K562 (cell line): ENCODE data around the gene RNF150. TPM values are rescaled to one million over a fixed set of nuclear protein-coding genes. Genes with fewer than 3 reads are reported as not detected.

Experiments
- ATAC-seq: fragments of 200-7000 bp; cut with Tn5 transposase; 3 replicates; pipeline ENCODE4 v1.9.1; 2020; ENCODE audit warnings: moderate library complexity
- BruUV-seq: library from RNA; stranded (reverse); fragments of 400-500 nt; replicated peaks from 2 replicates; lab custom pipeline; 2021; lab: Mats Ljungman, UMichigan
- CTCF ChIA-PET: fragments of 300-600 bp; formaldehyde crosslinking; extraction: SDS; loops from one replicate; lab custom pipeline; 2021; ENCODE audit warnings: low intra/inter-chr PET ratio; lab: Yijun Ruan, JAX
- POLR2A ChIA-PET: fragments of 300-600, 350-650 bp; sonication (Branson Sonifier 250); formaldehyde crosslinking; extraction: SDS; loops from one replicate; lab custom pipeline; 2021; ENCODE audit warnings: antibody characterized with exemption, inconsistent platforms; lab: Yijun Ruan, JAX
- DNase-seq, 4 experiments: peaks; one replicate each; pipeline versions ENCODE4 v3.0.0 to v3.0.0-alpha.2; 2011 to 2018; ENCODE audit warnings: low spot score in 3 of 4, mixed read lengths in 3 of 4; ENCODE audit errors: extremely low read depth in 1 of 4
- FAIRE-seq: peaks from 2 replicates; lab custom pipeline; 2011; peaks lifted over from hg19 to GRCh38; lab: Jason Lieb, UNC
- H2AFZ ChIP-seq: 2 replicates; pipeline ENCODE4 v1.6.0; 2011; ENCODE audit warnings: low read depth, low read length, control low read depth, inconsistent platforms
- H3K27ac ChIP-seq: fragments of 200-600 bp; 3 replicates; pipeline ENCODE4 v1.8.0; 2011; ENCODE audit warnings: low read depth, mild to moderate bottlenecking, control low read depth, inconsistent platforms, low read length, moderate library complexity, mixed read lengths; ENCODE audit errors: extremely low read depth
- H3K27me3 ChIP-seq, 2 experiments: fragments of 300-600 bp in 1 of 2; 2 replicates in 1 of 2; 3 replicates in 1 of 2; pipeline versions ENCODE4 v1.6.0 to v1.8.0; 2011; ENCODE audit warnings: inconsistent platforms in 2 of 2, low read length in 2 of 2, mild to moderate bottlenecking in 1 of 2, mixed read lengths in 1 of 2, moderate library complexity in 1 of 2; ENCODE audit not compliant: control insufficient read depth in 2 of 2, insufficient read depth in 2 of 2
- H3K36me3 ChIP-seq: fragments of 300-600 bp; 3 replicates; pipeline ENCODE4 v1.8.0; 2011; ENCODE audit warnings: mild to moderate bottlenecking, low read length, inconsistent platforms; ENCODE audit not compliant: control insufficient read depth, insufficient read depth
- H3K4me1 ChIP-seq, 2 experiments: fragments of 200-600 bp in 1 of 2; replicated peaks in 1 of 2; 2 replicates in 1 of 2; 3 replicates in 1 of 2; pipeline versions ENCODE4 v1.5.1 to v1.8.0; 2011; ENCODE audit warnings: inconsistent platforms in 2 of 2, low read length in 2 of 2, mild to moderate bottlenecking in 1 of 2, mixed read lengths in 1 of 2, moderate library complexity in 1 of 2; ENCODE audit not compliant: control insufficient read depth in 2 of 2, insufficient read depth in 2 of 2
- H3K4me2 ChIP-seq: 2 replicates; pipeline ENCODE4 v1.6.1; 2011; ENCODE audit warnings: low read length, control low read depth, inconsistent platforms, mixed read lengths; ENCODE audit not compliant: insufficient read depth
- H3K4me3 ChIP-seq: fragments of 200-600 bp; sonication (generic), shearing (Covaris generic); 2 replicates; pipeline ENCODE4 v1.5.1; 2016; ENCODE audit warnings: control low read depth, inconsistent platforms
- H3K79me2 ChIP-seq: fragments of 200-600 bp; 3 replicates; pipeline ENCODE4 v1.8.0; 2011; ENCODE audit warnings: low read length, inconsistent platforms; ENCODE audit not compliant: control insufficient read depth, insufficient read depth
- H3K9ac ChIP-seq, 2 experiments: 2 replicates each; pipeline versions ENCODE4 v1.6.0 to v1.6.1; 2011; ENCODE audit warnings: low read depth in 2 of 2, low read length in 2 of 2, control low read depth in 1 of 2, inconsistent platforms in 1 of 2, mild to moderate bottlenecking in 1 of 2, mixed read lengths in 1 of 2; ENCODE audit not compliant: insufficient read depth in 1 of 2
- H3K9me1 ChIP-seq: one replicate; pipeline ENCODE4 v1.6.0; 2011; ENCODE audit warnings: inconsistent platforms, mild to moderate bottlenecking, low read length, moderate library complexity; ENCODE audit not compliant: control insufficient read depth, insufficient read depth
- H3K9me3 ChIP-seq: replicated peaks from 2 replicates; pipeline ENCODE4 v1.5.1; 2011; ENCODE audit warnings: low read depth, low read length, inconsistent platforms; ENCODE audit not compliant: control insufficient read depth, insufficient read depth
- H4K20me1 ChIP-seq: replicated peaks from 2 replicates; pipeline ENCODE4 v1.6.1; 2011; ENCODE audit warnings: low read length, inconsistent platforms, mixed read lengths; ENCODE audit not compliant: control insufficient read depth, insufficient read depth
- BCLAF1 ChIP-seq, 2 experiments: fragments of 450-650 bp in 1 of 2; IDR thresholded peaks; 2 replicates each; pipeline ENCODE4 v1.6.1; 2011 to 2017; ENCODE audit warnings: low read depth in 2 of 2, antibody characterized with exemption in 1 of 2, borderline replicate concordance in 1 of 2, low read length in 1 of 2, mild to moderate bottlenecking in 1 of 2, mixed read lengths in 1 of 2; ENCODE audit not compliant: control insufficient read depth in 1 of 2
- CBFA2T3 ChIP-seq: fragments of 450-650 bp; IDR thresholded peaks from 2 replicates; pipeline ENCODE4 v1.6.1; 2017
- CEBPB ChIP-seq: fragments of 450-650 bp; IDR thresholded peaks from 2 replicates; pipeline ENCODE4 v1.6.1; 2016; ENCODE audit warnings: missing genetic modification characterization, missing compliant biosample characterization
- DDX20 ChIP-seq: fragments of 450-650 bp; IDR thresholded peaks from 2 replicates; pipeline ENCODE4 v1.6.1; 2016; ENCODE audit warnings: missing genetic modification characterization, low read depth, mild to moderate bottlenecking, missing compliant biosample characterization, moderate library complexity
- MTA2 ChIP-seq: fragments of 450-650 bp; IDR thresholded peaks from 2 replicates; pipeline ENCODE4 v1.6.1; 2016; ENCODE audit warnings: low read depth
- NBN ChIP-seq: fragments of 450-650 bp; IDR thresholded peaks from 2 replicates; pipeline ENCODE4 v1.6.1; 2016; ENCODE audit warnings: low read depth, mild to moderate bottlenecking
- NFATC3 ChIP-seq: fragments of 450-650 bp; IDR thresholded peaks from 2 replicates; pipeline ENCODE4 v1.6.1; 2017; ENCODE audit warnings: mild to moderate bottlenecking
- SIN3A ChIP-seq, 2 experiments: fragments of 150-350 bp in 1 of 2; IDR thresholded peaks; 2 replicates each; pipeline ENCODE4 v1.6.1; 2011 to 2016; ENCODE audit warnings: borderline replicate concordance in 2 of 2, low read depth in 2 of 2, low read length in 2 of 2, mild to moderate bottlenecking in 2 of 2, moderate library complexity in 2 of 2; ENCODE audit not compliant: control insufficient read depth in 1 of 2
- ZFP1 ChIP-seq: fragments of 450-650 bp; formaldehyde crosslinking; IDR thresholded peaks from 2 replicates; pipeline ENCODE4 v1.4.0; 2020; ENCODE audit warnings: mild to moderate bottlenecking, mixed read lengths
- ZNF436 ChIP-seq: fragments of 250-450, 450-650 bp; sonication (Bioruptor Pico); formaldehyde crosslinking; IDR thresholded peaks from 2 replicates; pipeline ENCODE4 v1.7.0; 2020; ENCODE audit warnings: mild to moderate bottlenecking
- ZNF785 ChIP-seq: fragments of 250-450 bp; sonication (Bioruptor Pico); IDR thresholded peaks from 2 replicates; pipeline ENCODE4 v1.4.0; 2020; ENCODE audit warnings: mild to moderate bottlenecking
- WGBS: fragments of 100-300 bp; shearing (Covaris generic); methylation state at CpG from one replicate; pipeline ENCODE4 v1.1.6; 2016; ENCODE audit warnings: low coverage, mixed read lengths; ENCODE audit not compliant: insufficient coverage; ENCODE audit errors: missing lambda C conversion rate; 5-methylcytosine and 5-hydroxymethylcytosine counted together
- in situ Hi-C: fragments of 300-500 bp; cut with MboI; formaldehyde crosslinking; loops from 4 replicates; pipeline ENCODE4 v1.15.0; 2018; ENCODE audit warnings: inconsistent platforms, mixed read lengths
- intact Hi-C: fragments of 100-400 bp; cut with micrococcal nuclease; formaldehyde crosslinking; loops from 2 replicates; pipeline ENCODE4 v1.14.2; 2022
- polyA plus RNA-seq, 8 experiments: library from polyadenylated mRNA; depleted of rRNA in 4 of 8; stranded (reverse) in 5 of 8; unstranded in 3 of 8; fragments of >200 nt; fragmentation: Nextera tagmentation in 2 of 8; fragmentation: Illumina TruSeq in 1 of 8; extraction: Ambion mirVana in 2 of 8; extraction: Trizol in 1 of 8; gene quantifications; 2 replicates each; pipeline versions ENCODE4 v1.2.1 to v1.2.3, GENCODE V29; 2011 to 2014; ENCODE audit warnings: inconsistent platforms in 1 of 8, missing spikeins in 1 of 8
- total RNA-seq, 7 experiments: library from RNA; depleted of rRNA in 6 of 7; stranded (reverse); fragments of >200 nt in 6 of 7; fragmentation: Illumina TruSeq in 2 of 7; extraction: Trizol in 2 of 7; gene quantifications; 2 replicates each; pipeline versions ENCODE4 v1.2.1 to v1.2.3, GENCODE V29; 2011 to 2021; ENCODE audit warnings: low replicate concordance in 1 of 7
- TF ChIP-seq, protein P1 (sequence below): IDR thresholded peaks from 3 replicates; pipeline ENCODE4 v1.6.1; 2011; ENCODE audit warnings: borderline replicate concordance, mild to moderate bottlenecking; ENCODE audit not compliant: insufficient read length, insufficient read depth

The RNF150 gene
- total and polyA plus RNA-seq, 9 of the 15 experiments (the other 6 are each of a cell fraction or from before 2014, with no cell fraction given) = 0.09 TPM; not detected in 8

- no peak for TF ChIP-seq MTA2
- TF ChIP-seq, protein P1, sequence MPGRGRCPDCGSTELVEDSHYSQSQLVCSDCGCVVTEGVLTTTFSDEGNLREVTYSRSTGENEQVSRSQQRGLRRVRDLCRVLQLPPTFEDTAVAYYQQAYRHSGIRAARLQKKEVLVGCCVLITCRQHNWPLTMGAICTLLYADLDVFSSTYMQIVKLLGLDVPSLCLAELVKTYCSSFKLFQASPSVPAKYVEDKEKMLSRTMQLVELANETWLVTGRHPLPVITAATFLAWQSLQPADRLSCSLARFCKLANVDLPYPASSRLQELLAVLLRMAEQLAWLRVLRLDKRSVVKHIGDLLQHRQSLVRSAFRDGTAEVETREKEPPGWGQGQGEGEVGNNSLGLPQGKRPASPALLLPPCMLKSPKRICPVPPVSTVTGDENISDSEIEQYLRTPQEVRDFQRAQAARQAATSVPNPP = no peak
- TF ChIP-seq CEBPB = no peak
- no peak for TF ChIP-seq ZNF436 (CRISPR knock-in tag)
- TF ChIP-seq ZFP1 (CRISPR knock-in tag) = no peak
- no peak for TF ChIP-seq NBN
- TF ChIP-seq BCLAF1 (IDR thresholded peaks at IDR 0.05; ENCODE audit: borderline replicate concordance in 1 of 2, control insufficient read depth in 1 of 2, low read depth in 2 of 2, low read length in 1 of 2) = no peak
- TF ChIP-seq SIN3A (IDR thresholded peaks at IDR 0.05; ENCODE audit: borderline replicate concordance in 2 of 2, control insufficient read depth in 1 of 2, low read depth in 2 of 2, low read length in 2 of 2) = no peak
- no peak for TF ChIP-seq CBFA2T3
- no peak for TF ChIP-seq DDX20 (tag)
- no peak for TF ChIP-seq ZNF785
- TF ChIP-seq NFATC3 = no peak
- no peak overlapping the region for H2AFZ ChIP-seq
- POLR2A ChIA-PET = no interaction called here
These were observed 85.9 kb downstream of the RNF150 start for GRCh38 chr4:141047228-141047884.

More at GRCh38 chr4:141047228-141047884, 85.9 kb downstream of the RNF150 start:
- Histone ChIP-seq H3K9ac (no peak overlapping the region), H3K4me2 (no peak overlapping the region), H4K20me1 (no peaks in the 10 kb centered on the region), H3K4me1 (no peaks in the 10 kb centered on the region), H3K79me2 (no peaks in the 10 kb centered on the region), H3K36me3 (no peaks in the 10 kb centered on the region), H3K9me3 (no peaks in the 10 kb centered on the region), H3K27ac (no peak overlapping the region), H3K9me1 (no peaks in the 10 kb centered on the region), H3K4me3 (no peak overlapping the region), H3K27me3 (no peaks in the 10 kb centered on the region)
- FAIRE-seq (no peak), DNase-seq (no peak), ATAC-seq (no peak)
- CTCF ChIA-PET = no interaction called here
- in situ Hi-C loops (no loop called here), intact Hi-C loops (no loop called here)
- WGBS = 0% methylated on average over 7 of the region's 7 CpGs
- no TSS peak for BruUV-seq
